PC-3 (cell line): ENCODE measurements around the gene C16orf92.

Experiments used
- EZH2 ChIP-seq: fragments of 300-600 bp; sonication (generic); IDR thresholded peaks from one replicate; pipeline ENCODE4 v1.6.1; 2017; ENCODE audit warnings: antibody characterized with exemption, mild to moderate bottlenecking, low read length; ENCODE audit not compliant: unreplicated experiment
- EZH2phosphoT487 ChIP-seq: fragments of 300-600 bp; sonication (generic); IDR thresholded peaks from 2 replicates; pipeline ENCODE4 v1.6.1; 2018; ENCODE audit warnings: mild to moderate bottlenecking, antibody characterized with exemption, low read length, borderline replicate concordance
- TF ChIP-seq, protein P1 (sequence below): fragments of 300-600 bp; sonication (generic); conservative IDR thresholded peaks from 2 replicates; pipeline ENCODE4 v1.5.1; 2017; ENCODE audit warnings: antibody characterized with exemption, low read depth, mild to moderate bottlenecking, low read length

DNA sequence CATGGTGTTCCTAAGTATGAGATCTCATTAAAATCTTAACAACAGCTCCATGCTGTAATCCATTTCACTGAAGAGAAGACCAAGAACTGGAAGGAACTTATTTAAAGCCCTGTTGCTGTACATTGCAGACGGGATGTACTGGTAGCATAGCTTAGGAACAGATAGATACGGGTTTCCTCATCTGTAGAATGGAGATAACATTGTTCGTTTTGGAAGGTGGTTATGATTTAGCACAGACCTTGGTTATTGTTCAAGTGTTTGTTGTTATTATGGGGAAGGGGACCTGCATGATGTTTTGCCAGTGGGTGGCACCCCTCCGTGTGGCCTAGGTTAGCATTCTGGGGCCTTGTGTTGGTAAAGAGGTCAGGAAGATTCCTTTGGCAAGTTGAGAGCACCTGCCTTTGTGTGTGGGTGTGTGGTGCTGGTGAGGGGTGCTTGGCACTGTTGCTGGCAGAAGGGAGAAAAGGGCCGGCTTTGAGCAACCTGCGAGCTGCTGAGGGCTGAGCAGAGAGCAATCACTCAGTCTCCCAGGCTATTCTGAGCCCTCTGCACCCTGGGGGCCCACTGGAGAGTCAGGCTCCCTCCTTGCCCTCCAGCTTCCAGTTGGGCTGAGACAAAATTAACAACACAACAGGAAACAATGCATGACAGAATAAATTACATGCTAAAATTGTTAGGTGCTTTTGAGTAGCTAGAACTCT is 47.0 kb upstream of the C16orf92 start:
- TF ChIP-seq, protein P1, sequence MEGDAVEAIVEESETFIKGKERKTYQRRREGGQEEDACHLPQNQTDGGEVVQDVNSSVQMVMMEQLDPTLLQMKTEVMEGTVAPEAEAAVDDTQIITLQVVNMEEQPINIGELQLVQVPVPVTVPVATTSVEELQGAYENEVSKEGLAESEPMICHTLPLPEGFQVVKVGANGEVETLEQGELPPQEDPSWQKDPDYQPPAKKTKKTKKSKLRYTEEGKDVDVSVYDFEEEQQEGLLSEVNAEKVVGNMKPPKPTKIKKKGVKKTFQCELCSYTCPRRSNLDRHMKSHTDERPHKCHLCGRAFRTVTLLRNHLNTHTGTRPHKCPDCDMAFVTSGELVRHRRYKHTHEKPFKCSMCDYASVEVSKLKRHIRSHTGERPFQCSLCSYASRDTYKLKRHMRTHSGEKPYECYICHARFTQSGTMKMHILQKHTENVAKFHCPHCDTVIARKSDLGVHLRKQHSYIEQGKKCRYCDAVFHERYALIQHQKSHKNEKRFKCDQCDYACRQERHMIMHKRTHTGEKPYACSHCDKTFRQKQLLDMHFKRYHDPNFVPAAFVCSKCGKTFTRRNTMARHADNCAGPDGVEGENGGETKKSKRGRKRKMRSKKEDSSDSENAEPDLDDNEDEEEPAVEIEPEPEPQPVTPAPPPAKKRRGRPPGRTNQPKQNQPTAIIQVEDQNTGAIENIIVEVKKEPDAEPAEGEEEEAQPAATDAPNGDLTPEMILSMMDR = no peak
- TF ChIP-seq EZH2phosphoT487 = no peak
- no peak for TF ChIP-seq EZH2
